HepG2 (cell line): ENCODE measurements around the gene NREP. TPM values are rescaled to one million over a fixed set of nuclear protein-coding genes. Genes with fewer than 3 reads are reported as not detected.

Experiments
- ATAC-seq: fragments of 200-7000 bp; cut with Tn5 transposase; 3 replicates; pipeline ENCODE4 v1.9.1; 2020; ENCODE audit warnings: mild to moderate bottlenecking, moderate library complexity
- BruUV-seq: library from RNA; stranded (reverse); fragments of 400-500 nt; replicated peaks from 2 replicates; lab custom pipeline; 2021; lab: Mats Ljungman, UMichigan
- CTCF ChIA-PET: fragments of 300-600 bp; formaldehyde crosslinking; extraction: SDS; loops from one replicate; lab custom pipeline; 2021; ENCODE audit warnings: low total read pairs, inconsistent platforms, low intra/inter-chr PET ratio; lab: Yijun Ruan, JAX
- POLR2A ChIA-PET: fragments of 350-600 bp; sonication (Branson Sonifier 250); formaldehyde crosslinking; loops from one replicate; lab custom pipeline; 2020; ENCODE audit warnings: antibody characterized with exemption, inconsistent platforms; lab: Yijun Ruan, JAX
- DNase-seq: peaks from one replicate; pipeline ENCODE4 v3.0.0-alpha.2; 2015; ENCODE audit warnings: low spot score
- FAIRE-seq: peaks from 3 replicates; lab custom pipeline; 2011; peaks lifted over from hg19 to GRCh38; lab: Jason Lieb, UNC
- H2AFZ ChIP-seq: one replicate; pipeline ENCODE4 v1.6.1; 2011; ENCODE audit warnings: low read length, inconsistent platforms
- H3K27ac ChIP-seq: fragments of 300-600 bp; 3 replicates; pipeline ENCODE4 v1.8.0; 2011; ENCODE audit warnings: mixed run types, mild to moderate bottlenecking, mixed read lengths, low read length, inconsistent platforms; ENCODE audit not compliant: insufficient read depth; ENCODE audit errors: extremely low read length
- H3K27me3 ChIP-seq, 2 experiments: fragments of 200-600 bp in 1 of 2; 2 replicates in 1 of 2; 3 replicates in 1 of 2; pipeline versions ENCODE4 v1.6.0 to v1.8.0; 2011; ENCODE audit warnings: low read length in 2 of 2, mild to moderate bottlenecking in 2 of 2, moderate library complexity in 2 of 2, inconsistent platforms in 1 of 2; ENCODE audit not compliant: insufficient read depth in 2 of 2, control insufficient read depth in 1 of 2
- H3K36me3 ChIP-seq, 2 experiments: fragments of 200-600 bp in 1 of 2; replicated peaks in 1 of 2; 2 replicates in 1 of 2; 3 replicates in 1 of 2; pipeline versions ENCODE4 v1.5.1 to v1.8.0; 2011; ENCODE audit warnings: low read length in 2 of 2, inconsistent platforms in 1 of 2; ENCODE audit not compliant: insufficient read depth in 2 of 2, control insufficient read depth in 1 of 2
- H3K4me1 ChIP-seq: 2 replicates; pipeline ENCODE4 v1.5.1; 2012; ENCODE audit warnings: low read length, inconsistent platforms; ENCODE audit not compliant: insufficient read depth
- H3K4me2 ChIP-seq: 2 replicates; pipeline ENCODE4 v1.6.0; 2011; ENCODE audit warnings: low read depth, low read length, inconsistent platforms
- H3K4me3 ChIP-seq, 3 experiments: fragments of 200-600 bp in 1 of 3; sonication (generic), shearing (Covaris generic) in 1 of 3; replicated peaks in 1 of 3; 2 replicates each; pipeline ENCODE4 v1.5.1; 2011 to 2016; ENCODE audit warnings: low read length in 3 of 3, inconsistent platforms in 2 of 3, low read depth in 2 of 3, mild to moderate bottlenecking in 2 of 3, control low read depth in 1 of 3, mixed read lengths in 1 of 3; ENCODE audit not compliant: insufficient read depth in 1 of 3
- H3K79me2 ChIP-seq: one replicate; pipeline ENCODE4 v1.6.1; 2011; ENCODE audit warnings: low read length, inconsistent platforms; ENCODE audit not compliant: insufficient read depth
- H3K9ac ChIP-seq: 2 replicates; pipeline ENCODE4 v1.6.0; 2011; ENCODE audit warnings: mild to moderate bottlenecking, low read depth, low read length, inconsistent platforms; ENCODE audit not compliant: insufficient read depth
- H3K9me3 ChIP-seq: 2 replicates; pipeline ENCODE4 v1.5.1; 2012; ENCODE audit warnings: mild to moderate bottlenecking, low read length
- H4K20me1 ChIP-seq: 2 replicates; pipeline ENCODE4 v1.6.0; 2011; ENCODE audit warnings: inconsistent platforms, mild to moderate bottlenecking, low read length, moderate library complexity; ENCODE audit not compliant: insufficient read depth
- HMGA1 ChIP-seq: sonication (generic); formaldehyde crosslinking; conservative IDR thresholded peaks from 2 replicates; pipeline ENCODE4 v1.4.0; 2020; ENCODE audit warnings: missing genetic modification reagents
- ZNF30 ChIP-seq: sonication (generic); formaldehyde crosslinking; IDR thresholded peaks from 2 replicates; pipeline ENCODE4 v1.5.0; 2020; ENCODE audit warnings: mild to moderate bottlenecking, missing genetic modification reagents
- WGBS: methylation state at CpG from one replicate; pipeline ENCODE4 v1.1.6; 2017; ENCODE audit warnings: low lambda C conversion rate; 5-methylcytosine and 5-hydroxymethylcytosine counted together
- in situ Hi-C: cut with HindIII; loops from 2 replicates; pipeline ENCODE4 v1.10.0; 2017; ENCODE audit warnings: low pct_unique_long_range_greater_than_20kb; ENCODE audit not compliant: extremely low pct_ligation_motif_present
- intact Hi-C: fragments of 100-400 bp; cut with micrococcal nuclease; formaldehyde crosslinking; loops from one replicate; pipeline ENCODE4 v1.10.0; 2022; ENCODE audit not compliant: unreplicated experiment
- polyA plus RNA-seq, 8 experiments: library from polyadenylated mRNA; depleted of rRNA in 3 of 8; stranded (reverse) in 7 of 8; unstranded in 1 of 8; fragments of >200 nt; fragmentation: Illumina TruSeq in 4 of 8; extraction: Trizol in 4 of 8; gene quantifications; 2 replicates each; pipeline versions ENCODE4 v1.2.1 to v1.2.3, GENCODE V29; 2011 to 2016; ENCODE audit warnings: low read depth in 4 of 8, missing spikeins in 1 of 8, mixed read lengths in 1 of 8; ENCODE audit not compliant: insufficient read depth in 1 of 8
- total RNA-seq, 5 experiments: library from RNA; depleted of rRNA; stranded (reverse); fragments of >200 nt; fragmentation: Illumina TruSeq; extraction: Trizol; gene quantifications; 2 replicates each; pipeline ENCODE4 v1.2.3, GENCODE V29; 2016; ENCODE audit warnings: low read depth in 1 of 5
- TF ChIP-seq, protein P1 (sequence below): sonication (generic); formaldehyde crosslinking; IDR thresholded peaks from 2 replicates; pipeline ENCODE4 v1.4.0; 2020; ENCODE audit warnings: missing genetic modification reagents
- TF ChIP-seq, protein P2 (sequence below): sonication (generic); formaldehyde crosslinking; IDR thresholded peaks from 2 replicates; pipeline ENCODE4 v1.4.0; 2020; ENCODE audit warnings: missing genetic modification reagents, mild to moderate bottlenecking, borderline replicate concordance

The NREP gene
- total and polyA plus RNA-seq, 2 of the 13 experiments (the other 11 are each of a cell fraction or from before 2014, with no cell fraction given): 40.5 to 102 TPM

DNA sequence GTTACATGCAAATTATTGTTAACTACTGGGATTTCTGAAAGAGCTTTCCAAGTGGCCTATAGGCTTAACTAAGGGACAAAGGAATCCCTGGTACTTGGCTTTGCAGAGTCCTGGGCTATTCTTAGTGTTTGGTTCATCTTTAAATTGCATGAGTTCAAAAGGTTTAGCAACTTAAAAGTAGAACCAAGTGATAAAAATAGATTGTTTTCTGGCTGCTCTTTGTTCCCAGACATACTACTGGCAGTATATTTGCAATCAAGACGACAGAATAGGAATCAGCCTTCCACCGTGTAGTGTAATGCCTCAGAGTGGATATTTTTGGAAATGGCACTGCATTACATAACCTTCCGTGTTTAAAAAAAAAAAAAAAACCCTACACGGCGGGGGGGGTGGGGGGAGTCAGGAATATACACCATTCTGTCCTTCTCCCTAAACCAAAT is 1.0 kb downstream of the NREP start:
- BruUV-seq: no TSS peak
- Histone ChIP-seq H3K4me1 (peaks cover 39% of the 10 kb centered on the region), H3K9ac (peak overlapping the region; percentile 85), H2AFZ (no peak overlapping the region), H3K36me3 (no peaks in the 10 kb centered on the region), H3K27ac (no peak overlapping the region), H3K79me2 (peaks cover 15% of the 10 kb centered on the region), H3K27me3 (peaks cover 0 to 5% of the 10 kb centered on the region in 2 experiments; a peak in 1 of 5 replicates), H3K4me3 (peak overlapping the region; percentile 69 to 99 (median 83); a peak in 5 of 6 replicates), H4K20me1 (no peaks in the 10 kb centered on the region), H3K9me3 (no peaks in the 10 kb centered on the region), H3K4me2 (peak overlapping the region; percentile 85)
- 0% methylated on average over 5 of the region's 5 CpGs for WGBS
- ChIA-PET POLR2A (interaction anchor here (5.7 kb wide), 1 partner anchor 12 kb away, joined by 85 read pairs; no protein-coding TSS in a partner anchor), CTCF (no interaction called here)
- FAIRE-seq (peak; percentile 34), ATAC-seq (no peak), DNase-seq (no peak)
- in situ Hi-C loops: no loop called here
- TF ChIP-seq ZNF30 (CRISPR knock-in tag): no peak
- TF ChIP-seq, protein P1, sequence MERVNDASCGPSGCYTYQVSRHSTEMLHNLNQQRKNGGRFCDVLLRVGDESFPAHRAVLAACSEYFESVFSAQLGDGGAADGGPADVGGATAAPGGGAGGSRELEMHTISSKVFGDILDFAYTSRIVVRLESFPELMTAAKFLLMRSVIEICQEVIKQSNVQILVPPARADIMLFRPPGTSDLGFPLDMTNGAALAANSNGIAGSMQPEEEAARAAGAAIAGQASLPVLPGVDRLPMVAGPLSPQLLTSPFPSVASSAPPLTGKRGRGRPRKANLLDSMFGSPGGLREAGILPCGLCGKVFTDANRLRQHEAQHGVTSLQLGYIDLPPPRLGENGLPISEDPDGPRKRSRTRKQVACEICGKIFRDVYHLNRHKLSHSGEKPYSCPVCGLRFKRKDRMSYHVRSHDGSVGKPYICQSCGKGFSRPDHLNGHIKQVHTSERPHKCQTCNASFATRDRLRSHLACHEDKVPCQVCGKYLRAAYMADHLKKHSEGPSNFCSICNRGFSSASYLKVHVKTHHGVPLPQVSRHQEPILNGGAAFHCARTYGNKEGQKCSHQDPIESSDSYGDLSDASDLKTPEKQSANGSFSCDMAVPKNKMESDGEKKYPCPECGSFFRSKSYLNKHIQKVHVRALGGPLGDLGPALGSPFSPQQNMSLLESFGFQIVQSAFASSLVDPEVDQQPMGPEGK (CRISPR knock-in tag): 0 out of 2 replicates have a peak, but pooled peaks have one; percentile 29
- no peak for TF ChIP-seq HMGA1
- TF ChIP-seq, protein P2, sequence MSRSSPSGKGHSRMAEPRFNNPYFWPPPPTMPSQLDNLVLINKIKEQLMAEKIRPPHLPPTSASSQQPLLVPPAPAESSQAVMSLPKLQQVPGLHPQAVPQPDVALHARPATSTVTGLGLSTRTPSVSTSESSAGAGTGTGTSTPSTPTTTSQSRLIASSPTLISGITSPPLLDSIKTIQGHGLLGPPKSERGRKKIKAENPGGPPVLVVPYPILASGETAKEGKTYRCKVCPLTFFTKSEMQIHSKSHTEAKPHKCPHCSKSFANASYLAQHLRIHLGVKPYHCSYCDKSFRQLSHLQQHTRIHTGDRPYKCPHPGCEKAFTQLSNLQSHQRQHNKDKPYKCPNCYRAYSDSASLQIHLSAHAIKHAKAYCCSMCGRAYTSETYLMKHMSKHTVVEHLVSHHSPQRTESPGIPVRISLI (CRISPR knock-in tag): peak; percentile 75
- intact Hi-C loops: loop anchor here (2.0 to 5.0 kb wide), 3 partner anchors 75 to 244 kb away; partner anchors contain the start of gene STARD4
